ENCODE data around the gene ROBO1. TPM values are rescaled to one million over a fixed set of nuclear protein-coding genes. Genes with fewer than 3 reads are reported as not detected.

The ROBO1 gene
- total RNA-seq, 1 donor from 2014 or later = 250 TPM

DNA sequence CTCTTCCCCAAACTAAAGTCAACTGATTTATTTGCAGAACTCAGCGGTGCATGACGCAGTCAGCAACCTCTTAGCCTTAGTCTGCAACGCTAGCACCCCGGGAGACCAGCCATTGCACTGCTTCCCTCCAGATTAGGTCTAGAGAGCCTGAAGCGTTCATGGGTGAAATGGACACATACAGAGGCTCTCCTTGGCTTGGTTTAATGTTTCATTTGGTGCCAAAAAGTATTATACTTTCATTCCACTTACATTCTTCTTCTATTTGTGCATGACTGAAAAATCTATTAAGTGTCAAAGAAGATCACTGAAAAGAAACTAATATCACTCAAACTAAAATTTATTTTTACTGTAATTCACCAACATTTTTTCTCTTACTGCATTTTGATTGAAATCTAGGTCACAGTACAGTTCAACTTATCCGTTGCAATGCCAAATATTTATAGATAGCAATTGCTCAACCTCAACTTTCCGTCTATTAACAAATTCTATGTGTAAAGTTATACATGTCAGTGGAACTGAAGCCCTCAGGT lies 116.2 kb downstream of the ROBO1 start:
- no peaks in the 10 kb centered on the region for H3K9me3 Mint-ChIP-seq (ENCODE audit: unreplicated experiment)
- H3K27ac Mint-ChIP-seq (ENCODE audit: unreplicated experiment) = no peak overlapping the region
- no peaks in the 10 kb centered on the region for H3K36me3 Mint-ChIP-seq (ENCODE audit: low read depth, unreplicated experiment)
- H3K4me1 Mint-ChIP-seq (ENCODE audit: unreplicated experiment) = no peaks in the 10 kb centered on the region
- no peak overlapping the region for H3K4me3 Mint-ChIP-seq (ENCODE audit: unreplicated experiment)
- TF ChIP-seq, protein P1, sequence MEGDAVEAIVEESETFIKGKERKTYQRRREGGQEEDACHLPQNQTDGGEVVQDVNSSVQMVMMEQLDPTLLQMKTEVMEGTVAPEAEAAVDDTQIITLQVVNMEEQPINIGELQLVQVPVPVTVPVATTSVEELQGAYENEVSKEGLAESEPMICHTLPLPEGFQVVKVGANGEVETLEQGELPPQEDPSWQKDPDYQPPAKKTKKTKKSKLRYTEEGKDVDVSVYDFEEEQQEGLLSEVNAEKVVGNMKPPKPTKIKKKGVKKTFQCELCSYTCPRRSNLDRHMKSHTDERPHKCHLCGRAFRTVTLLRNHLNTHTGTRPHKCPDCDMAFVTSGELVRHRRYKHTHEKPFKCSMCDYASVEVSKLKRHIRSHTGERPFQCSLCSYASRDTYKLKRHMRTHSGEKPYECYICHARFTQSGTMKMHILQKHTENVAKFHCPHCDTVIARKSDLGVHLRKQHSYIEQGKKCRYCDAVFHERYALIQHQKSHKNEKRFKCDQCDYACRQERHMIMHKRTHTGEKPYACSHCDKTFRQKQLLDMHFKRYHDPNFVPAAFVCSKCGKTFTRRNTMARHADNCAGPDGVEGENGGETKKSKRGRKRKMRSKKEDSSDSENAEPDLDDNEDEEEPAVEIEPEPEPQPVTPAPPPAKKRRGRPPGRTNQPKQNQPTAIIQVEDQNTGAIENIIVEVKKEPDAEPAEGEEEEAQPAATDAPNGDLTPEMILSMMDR (IDR thresholded peaks at IDR 0.05; ENCODE audit: unreplicated experiment) = no peak
- no peaks in the 10 kb centered on the region for H3K27me3 Mint-ChIP-seq (ENCODE audit: unreplicated experiment)
- no peak for DNase-seq (ENCODE audit: low spot score)

DNA sequence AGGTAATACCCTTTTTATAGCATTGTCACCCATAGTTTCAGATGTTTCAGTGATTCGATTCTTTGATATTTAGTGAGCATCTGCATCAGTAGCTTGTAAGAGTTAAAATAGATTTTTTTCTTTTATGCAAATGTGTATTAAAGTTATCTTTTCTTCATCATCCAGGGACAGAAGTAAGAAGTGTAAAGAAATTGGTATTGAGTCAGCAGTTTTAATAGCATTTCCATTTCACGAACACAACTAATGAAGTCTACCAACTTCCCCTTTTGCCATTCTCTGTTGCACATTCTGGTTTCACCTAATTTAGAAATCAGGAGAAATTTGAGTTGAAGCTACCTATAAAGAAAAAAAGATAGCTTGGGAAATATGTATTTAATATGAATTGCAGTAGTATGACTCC lies 127.9 kb downstream of the ROBO1 start:
- Mint-ChIP-seq H3K27ac (ENCODE audit: unreplicated experiment) (no peak overlapping the region), H3K9me3 (ENCODE audit: unreplicated experiment) (no peaks in the 10 kb centered on the region), H3K4me3 (ENCODE audit: unreplicated experiment) (no peak overlapping the region), H3K4me1 (ENCODE audit: unreplicated experiment) (no peaks in the 10 kb centered on the region), H3K36me3 (ENCODE audit: low read depth, unreplicated experiment) (no peaks in the 10 kb centered on the region), H3K27me3 (ENCODE audit: unreplicated experiment) (no peaks in the 10 kb centered on the region)
- no peak for DNase-seq (ENCODE audit: low spot score)
- TF ChIP-seq, protein P1 (IDR thresholded peaks at IDR 0.05; ENCODE audit: unreplicated experiment) = no peak

DNA sequence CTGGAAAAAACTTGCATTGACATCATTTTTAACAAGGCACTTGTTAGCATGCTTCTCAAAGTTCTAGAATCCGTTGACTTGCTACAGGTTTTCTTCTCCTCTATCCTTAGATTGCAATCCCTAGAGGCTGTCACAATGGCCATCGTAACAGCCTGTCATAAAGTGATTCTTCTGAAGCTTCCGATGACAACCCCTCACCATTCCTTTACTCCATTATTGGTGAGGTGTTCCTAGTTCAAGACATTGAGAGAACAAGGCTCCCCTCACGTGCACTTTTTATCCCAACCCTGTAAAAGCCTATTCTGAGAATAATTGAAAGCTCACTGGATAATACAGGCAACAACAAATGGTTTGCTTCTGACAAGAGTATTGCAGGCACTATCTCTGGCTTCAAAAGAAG lies 131.4 kb downstream of the ROBO1 start:
- TF ChIP-seq, protein P1 (IDR thresholded peaks at IDR 0.05; ENCODE audit: unreplicated experiment) = no peak
- no peak overlapping the region for H3K27ac Mint-ChIP-seq (ENCODE audit: unreplicated experiment)
- H3K4me3 Mint-ChIP-seq (ENCODE audit: unreplicated experiment) = no peak overlapping the region
- H3K27me3 Mint-ChIP-seq (ENCODE audit: unreplicated experiment) = no peaks in the 10 kb centered on the region
- no peaks in the 10 kb centered on the region for H3K36me3 Mint-ChIP-seq (ENCODE audit: low read depth, unreplicated experiment)
- no peak for DNase-seq (ENCODE audit: low spot score)
- no peaks in the 10 kb centered on the region for H3K4me1 Mint-ChIP-seq (ENCODE audit: unreplicated experiment)
- no peaks in the 10 kb centered on the region for H3K9me3 Mint-ChIP-seq (ENCODE audit: unreplicated experiment)

DNA sequence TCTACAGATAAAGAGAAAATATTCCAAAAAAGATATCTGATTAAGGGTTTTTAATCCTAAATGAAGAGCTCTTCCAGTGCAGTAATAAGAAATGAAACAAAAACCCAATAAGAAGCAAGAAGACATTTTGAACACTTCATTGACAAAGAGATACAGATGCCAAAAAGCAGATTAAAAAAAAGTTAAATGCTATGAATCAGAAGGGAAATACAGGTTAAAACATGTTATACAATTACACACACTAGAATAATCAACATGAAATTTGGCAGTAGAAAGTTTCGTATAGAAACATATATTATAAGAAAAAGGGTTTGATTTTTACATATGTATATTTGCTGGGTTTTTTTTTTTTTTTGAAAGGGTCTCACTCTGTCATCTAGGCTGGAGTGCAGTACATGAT lies 135.0 kb downstream of the ROBO1 start:
- no peaks in the 10 kb centered on the region for H3K9me3 Mint-ChIP-seq (ENCODE audit: unreplicated experiment)
- no peaks in the 10 kb centered on the region for H3K4me1 Mint-ChIP-seq (ENCODE audit: unreplicated experiment)
- H3K4me3 Mint-ChIP-seq (ENCODE audit: unreplicated experiment) = no peak overlapping the region
- no peaks in the 10 kb centered on the region for H3K27me3 Mint-ChIP-seq (ENCODE audit: unreplicated experiment)
- no peak overlapping the region for H3K27ac Mint-ChIP-seq (ENCODE audit: unreplicated experiment)
- no peak for DNase-seq (ENCODE audit: low spot score)
- H3K36me3 Mint-ChIP-seq (ENCODE audit: low read depth, unreplicated experiment) = no peaks in the 10 kb centered on the region
- TF ChIP-seq, protein P1 (IDR thresholded peaks at IDR 0.05; ENCODE audit: unreplicated experiment) = no peak

DNA sequence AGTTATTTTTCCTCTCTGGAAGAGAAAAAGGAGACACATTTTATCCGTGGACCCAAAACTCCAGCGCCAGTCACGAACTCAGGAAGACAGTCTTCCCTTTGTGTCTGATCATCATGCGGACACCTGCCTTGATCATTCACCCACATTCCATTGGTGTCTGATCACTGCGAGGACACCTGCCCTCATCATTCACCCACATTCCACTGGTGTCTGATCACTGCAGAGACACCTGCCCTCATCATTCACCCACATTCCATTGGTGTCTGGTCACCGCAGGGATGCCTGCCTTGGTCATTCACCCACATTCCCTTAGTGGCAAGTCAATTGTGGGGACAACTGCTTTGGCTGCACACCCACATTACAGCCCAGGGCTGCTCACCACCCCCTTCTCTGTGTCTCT lies 148.9 kb downstream of the ROBO1 start:
- Mint-ChIP-seq H3K9me3 (ENCODE audit: unreplicated experiment) (peaks cover 8% of the 10 kb centered on the region), H3K27ac (ENCODE audit: unreplicated experiment) (no peak overlapping the region), H3K4me1 (ENCODE audit: unreplicated experiment) (no peaks in the 10 kb centered on the region), H3K4me3 (ENCODE audit: unreplicated experiment) (no peak overlapping the region), H3K27me3 (ENCODE audit: unreplicated experiment) (peaks cover 4% of the 10 kb centered on the region), H3K36me3 (ENCODE audit: low read depth, unreplicated experiment) (peaks cover 6% of the 10 kb centered on the region)
- DNase-seq (ENCODE audit: low spot score) = no peak
- TF ChIP-seq, protein P1 (IDR thresholded peaks at IDR 0.05; ENCODE audit: unreplicated experiment) = no peak

Data from endothelial cell (in vitro differentiated cells).